Stimulated activated CD4-positive, alpha-beta T cell treated with anti-CD3 and anti-CD28 coated beads, Interleukin-1b, Interleukin-23, amount 100 ng/mL, for 4 hours (primary cell): ENCODE results near the gene SORBS2.
"Not testable (repeated sequence)": the region's sequence is repeated elsewhere in the genome, so short reads cannot be mapped to it uniquely, and the experiment has no call there.

Experiments
- DNase-seq, 2 donors: peaks; one replicate each; pipeline ENCODE4 v3.0.0-alpha.2; 2020; ENCODE audit warnings: low read depth in 2 of 2

SORBS2 gene

GRCh38 chr4:185712350-185713024, 99.5 kb downstream of the SORBS2 start:
- no peak for DNase-seq

GRCh38 chr4:185711726-185712125, 100.3 kb downstream of the SORBS2 start:
- no peak for DNase-seq

- DNase-seq: no peak
Measured at GRCh38 chr4:185710487-185710995, 101.5 kb downstream of the SORBS2 start.

GRCh38 chr4:185709802-185710486, 102.0 kb downstream of the SORBS2 start:
- DNase-seq: no peak

GRCh38 chr4:185708348-185708747, 103.6 kb downstream of the SORBS2 start:
- no peak for DNase-seq

- not testable (repeated sequence) for DNase-seq
Measured at GRCh38 chr4:185707622-185708021, 104.4 kb downstream of the SORBS2 start.

GRCh38 chr4:185702147-185702663, 109.8 kb downstream of the SORBS2 start:
- no peak for DNase-seq

GRCh38 chr4:185700630-185701029, 111.4 kb downstream of the SORBS2 start:
- DNase-seq: no peak

- DNase-seq: no peak
Measured at GRCh38 chr4:185700048-185700447, 111.9 kb downstream of the SORBS2 start.

GRCh38 chr4:185697488-185697887, 114.5 kb downstream of the SORBS2 start:
- DNase-seq: no peak

- DNase-seq: no peak
Measured at GRCh38 chr4:185695743-185696142, 116.3 kb downstream of the SORBS2 start.

GRCh38 chr4:185693548-185694215, 118.3 kb downstream of the SORBS2 start:
- no peak for DNase-seq

- no peak for DNase-seq
Measured at GRCh38 chr4:185689407-185689806, 122.6 kb downstream of the SORBS2 start.

- DNase-seq: no peak
Measured at GRCh38 chr4:185685804-185686203, 126.2 kb downstream of the SORBS2 start.

- no peak for DNase-seq
Measured at GRCh38 chr4:185683896-185684295, 128.1 kb downstream of the SORBS2 start.

- DNase-seq: no peak
Measured at GRCh38 chr4:185683222-185683621, 128.8 kb downstream of the SORBS2 start.

GRCh38 chr4:185682236-185682635, 129.8 kb downstream of the SORBS2 start:
- DNase-seq: no peak

- DNase-seq: no peak
Measured at GRCh38 chr4:185681604-185682003, 130.4 kb downstream of the SORBS2 start.

- DNase-seq: no peak
Measured at GRCh38 chr4:185680617-185681016, 131.4 kb downstream of the SORBS2 start.

GRCh38 chr4:185679523-185679922, 132.5 kb downstream of the SORBS2 start:
- DNase-seq: no peak

GRCh38 chr4:185677637-185678314, 134.2 kb downstream of the SORBS2 start:
- DNase-seq: no peak

- DNase-seq: no peak
Measured at GRCh38 chr4:185672618-185673017, 139.4 kb downstream of the SORBS2 start.
